ENCODE measurements around the gene KRT84.

The KRT84 gene

DNA sequence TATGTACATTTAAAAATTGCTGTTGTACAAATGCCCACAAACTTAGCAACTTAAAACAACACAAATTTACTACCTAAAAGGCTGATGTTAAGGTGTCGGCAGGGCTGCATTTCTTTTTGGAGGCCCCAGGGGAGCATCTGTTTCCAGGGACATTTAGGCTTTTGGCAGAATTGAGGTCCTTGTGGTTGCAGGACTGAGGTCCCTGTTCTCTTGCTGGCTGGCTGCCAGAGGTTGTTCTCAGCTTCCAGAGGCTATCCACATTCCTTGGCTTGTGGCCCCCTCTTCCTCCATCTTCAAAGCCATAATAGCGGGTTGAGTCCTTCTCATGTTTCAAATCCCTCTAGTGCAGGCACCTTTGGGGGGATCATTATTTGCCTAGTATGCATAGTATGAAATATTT is 41.9 kb downstream of the KRT84 start:
- no peak for DNase-seq (ENCODE audit: low read depth)

DNA sequence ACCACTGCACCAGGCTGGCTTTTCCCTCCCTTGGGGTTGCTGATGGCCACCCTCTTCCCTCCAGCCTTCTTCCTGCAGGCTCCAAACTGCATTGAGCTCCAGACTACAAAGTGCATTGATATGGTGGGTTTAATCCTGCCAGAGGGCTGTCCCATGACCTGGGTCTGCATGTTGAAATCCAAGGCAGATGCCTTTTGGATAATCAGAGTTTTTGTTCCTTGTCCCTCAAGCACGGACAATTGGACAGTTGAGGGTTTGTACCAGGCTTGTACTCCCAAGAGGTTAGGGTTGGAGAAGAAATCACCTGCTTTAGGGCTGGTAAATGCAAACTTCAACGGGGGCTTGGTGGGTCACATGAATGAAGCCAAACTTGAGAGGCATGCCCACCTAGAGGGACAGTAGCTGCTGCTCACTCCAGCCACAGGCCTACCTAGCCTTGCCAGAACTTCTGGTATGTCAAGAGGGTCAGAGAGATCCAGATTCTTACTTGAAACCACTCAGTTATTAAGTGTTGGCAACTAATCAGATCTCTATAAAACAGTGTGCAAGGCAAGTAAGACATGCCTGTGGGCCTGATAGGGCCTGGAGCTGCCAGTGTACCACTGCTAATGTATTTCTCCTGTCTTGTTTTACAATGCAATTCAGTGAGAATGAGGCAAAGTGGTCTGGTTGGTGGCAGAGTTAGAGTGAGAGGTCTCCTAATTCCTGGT is 42.5 kb downstream of the KRT84 start:
- DNase-seq (ENCODE audit: low read depth) = no peak

DNA sequence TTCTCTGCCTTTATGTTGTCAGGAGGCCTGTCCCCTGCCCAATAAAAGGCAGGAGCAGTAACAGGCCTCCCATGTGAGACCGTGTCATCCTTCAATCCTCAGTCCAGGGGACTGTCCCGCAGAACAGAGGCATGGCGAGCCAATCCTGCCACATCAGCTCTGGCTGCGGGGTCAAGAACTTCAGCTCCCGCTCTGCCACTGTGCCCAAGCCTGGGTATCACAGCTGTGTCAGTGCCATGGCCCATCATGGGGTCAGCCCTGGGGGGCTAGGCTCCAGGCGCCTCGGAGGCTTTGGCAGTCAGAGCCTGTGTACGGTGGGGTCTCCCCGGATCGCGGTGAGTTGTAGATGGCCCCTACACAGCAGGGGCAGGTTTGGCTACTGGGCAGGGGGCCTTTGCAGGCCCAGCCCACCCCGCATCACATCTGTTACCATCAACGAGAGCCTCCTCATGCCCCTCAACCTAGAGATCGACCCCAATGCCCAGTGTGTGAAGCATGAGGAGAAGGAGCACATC is 44.3 kb downstream of the KRT84 start:
- DNase-seq (ENCODE audit: low read depth) = no peak

DNA sequence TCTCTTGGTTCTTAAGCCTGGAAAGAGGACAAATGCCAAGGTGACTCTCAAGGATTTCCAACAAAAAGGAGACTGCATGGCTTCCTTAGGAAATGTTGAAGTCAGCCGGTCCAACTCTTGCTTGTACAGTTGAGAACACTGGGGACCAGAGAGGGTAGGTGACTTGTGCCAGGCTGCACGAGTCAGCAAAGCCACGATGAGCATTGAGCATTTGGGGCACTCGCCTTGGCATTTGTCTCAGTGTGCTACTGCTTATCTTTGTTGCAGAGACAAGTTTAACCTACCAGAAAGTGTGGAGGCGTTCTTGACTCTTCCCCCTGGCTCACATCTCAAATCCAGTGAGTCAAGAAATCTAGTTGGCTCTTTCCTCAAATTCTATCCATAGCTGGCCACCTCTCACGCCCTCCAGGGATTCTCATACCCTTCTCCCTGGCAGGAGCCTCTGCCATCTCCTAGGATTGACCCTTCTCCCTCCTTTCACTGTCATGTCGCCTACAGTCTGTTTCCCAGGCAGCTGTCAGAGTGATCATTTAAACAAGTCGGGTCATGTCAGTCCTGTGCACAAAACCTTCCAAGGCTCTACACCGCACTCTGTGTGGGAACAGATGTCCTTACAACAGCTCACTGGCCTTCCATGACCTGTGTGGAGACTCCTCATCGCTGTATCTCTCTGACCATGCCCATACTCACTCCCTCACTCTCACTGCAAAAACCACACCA is 47.1 kb downstream of the KRT84 start:
- DNase-seq (ENCODE audit: low read depth) = no peak

DNA sequence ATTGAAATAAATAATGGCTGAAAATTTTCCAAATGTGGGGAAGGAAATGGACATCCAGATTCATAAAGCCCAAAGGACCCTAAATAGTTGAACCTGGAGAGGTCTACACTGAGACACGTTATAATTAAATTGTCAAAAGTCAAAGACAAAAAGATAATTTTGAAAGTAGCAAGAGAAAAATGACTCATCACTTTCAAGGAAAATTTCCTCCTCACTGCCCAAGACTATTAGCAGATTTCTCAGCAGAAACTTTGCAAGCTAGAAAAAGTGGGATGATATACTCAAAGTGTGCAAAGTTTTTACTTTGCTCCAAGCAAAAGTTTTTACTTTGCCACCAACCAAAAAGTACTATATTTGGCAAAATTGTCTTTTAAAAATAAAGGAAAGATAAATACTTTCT is 48.4 kb downstream of the KRT84 start:
- DNase-seq (ENCODE audit: low read depth) = no peak

DNA sequence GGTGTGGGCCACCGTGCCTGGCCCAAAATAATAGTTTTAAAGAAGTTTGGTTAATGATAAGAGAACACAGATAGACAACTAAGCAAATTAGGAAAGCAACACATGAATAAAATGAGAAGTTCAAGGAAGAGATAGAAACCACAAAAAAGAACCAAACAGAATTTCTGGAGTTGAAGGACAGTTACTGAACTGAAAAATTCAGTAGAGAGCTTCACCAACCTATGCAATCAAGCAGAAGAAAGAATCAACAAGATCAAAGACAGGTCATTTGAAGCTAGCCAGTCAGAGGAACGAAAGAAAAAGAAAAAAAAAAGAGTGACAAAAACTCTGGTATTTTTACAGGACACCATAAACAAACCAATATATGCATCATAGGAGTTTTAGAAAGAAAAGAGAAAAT is 48.8 kb downstream of the KRT84 start:
- no peak for DNase-seq (ENCODE audit: low read depth)

DNA sequence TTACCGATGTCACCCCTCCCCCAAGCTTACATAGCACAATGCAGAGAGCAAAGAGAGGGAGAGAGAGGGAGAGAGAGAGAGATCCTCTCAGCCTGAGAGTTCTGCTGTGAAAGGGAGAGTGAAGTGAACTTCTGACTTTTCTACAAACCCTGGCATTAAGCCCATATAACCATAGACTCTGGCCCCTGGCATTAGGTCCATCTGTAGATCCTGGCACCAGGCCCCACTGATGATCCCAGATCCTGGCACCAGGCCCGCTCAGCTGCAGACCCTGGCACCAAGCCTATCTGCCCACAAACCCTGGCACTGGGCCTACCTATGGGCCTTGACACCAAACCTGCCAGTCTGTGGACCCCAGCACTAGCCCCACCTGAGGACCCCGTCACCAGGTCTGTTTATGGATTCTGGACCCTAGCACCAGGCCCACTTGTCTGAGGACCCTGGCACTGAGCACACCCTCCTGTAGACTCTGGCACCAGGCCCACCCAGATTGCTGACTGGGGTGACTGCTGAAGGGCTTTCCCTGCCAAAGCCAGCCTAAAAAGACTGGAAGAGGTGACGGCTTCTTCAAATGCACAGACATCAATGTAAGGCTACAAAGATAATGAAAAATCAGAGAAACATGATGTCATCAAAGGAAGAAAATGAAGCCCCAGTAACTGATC is 49.7 kb downstream of the KRT84 start:
- no peak for DNase-seq (ENCODE audit: low read depth)

DNA sequence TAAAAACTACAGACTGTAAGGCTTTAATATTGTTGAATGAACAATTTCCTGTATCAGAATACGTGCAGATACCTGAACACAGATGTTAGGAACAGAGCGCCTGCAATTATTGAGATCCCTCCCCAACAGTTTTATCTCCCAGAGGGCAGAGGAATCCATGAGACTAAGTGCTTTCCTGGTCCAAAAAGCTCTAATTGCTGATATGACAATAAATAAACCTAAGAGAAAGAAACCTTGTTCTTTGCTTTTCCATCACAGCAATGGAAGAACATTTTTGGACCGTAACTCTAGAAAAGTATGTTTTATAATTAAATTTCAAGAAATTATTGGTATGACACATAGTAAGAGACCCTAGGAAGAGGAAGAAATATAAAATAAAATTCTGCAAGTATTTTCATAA is 51.3 kb downstream of the KRT84 start:
- DNase-seq (ENCODE audit: low read depth) = no peak

DNA sequence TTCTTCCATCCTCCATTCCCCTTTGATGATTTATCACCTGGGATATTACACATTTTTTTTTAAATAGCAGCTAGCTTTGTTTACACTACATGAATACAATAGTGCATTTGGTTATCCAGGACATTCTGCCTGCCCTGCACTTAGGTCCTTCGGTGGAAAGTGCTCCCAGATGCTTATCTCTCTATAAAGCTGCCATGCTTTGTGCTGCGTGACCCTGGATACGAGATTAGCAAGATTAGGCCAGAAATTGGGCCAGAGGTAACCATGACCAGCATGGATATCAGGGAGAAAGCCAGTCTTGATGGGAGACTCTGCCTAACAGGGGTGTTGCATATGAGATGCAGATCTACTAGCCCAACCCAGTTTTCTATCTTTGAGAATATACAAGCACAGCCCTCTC is 52.1 kb downstream of the KRT84 start:
- no peak for DNase-seq (ENCODE audit: low read depth)

DNA sequence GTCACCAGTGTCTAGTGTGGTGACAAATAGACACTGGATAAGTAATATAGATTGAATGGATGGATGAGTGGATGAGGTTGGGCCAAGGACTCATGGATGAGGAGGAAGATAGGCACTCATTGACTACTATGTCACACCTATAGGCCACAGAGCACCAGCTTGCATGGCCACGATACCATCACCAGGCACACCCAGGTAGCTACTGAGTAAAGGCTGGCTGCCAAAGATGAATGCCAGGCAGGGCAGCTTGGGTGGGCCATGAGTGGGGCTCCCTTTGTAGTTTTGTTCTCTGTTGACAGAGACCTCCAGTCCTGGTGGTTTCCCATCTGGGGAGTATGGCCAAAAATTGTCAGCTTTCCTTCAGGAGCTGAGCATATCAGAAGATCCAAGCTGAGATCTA is 53.1 kb downstream of the KRT84 start:
- DNase-seq (ENCODE audit: low read depth) = no peak

DNA sequence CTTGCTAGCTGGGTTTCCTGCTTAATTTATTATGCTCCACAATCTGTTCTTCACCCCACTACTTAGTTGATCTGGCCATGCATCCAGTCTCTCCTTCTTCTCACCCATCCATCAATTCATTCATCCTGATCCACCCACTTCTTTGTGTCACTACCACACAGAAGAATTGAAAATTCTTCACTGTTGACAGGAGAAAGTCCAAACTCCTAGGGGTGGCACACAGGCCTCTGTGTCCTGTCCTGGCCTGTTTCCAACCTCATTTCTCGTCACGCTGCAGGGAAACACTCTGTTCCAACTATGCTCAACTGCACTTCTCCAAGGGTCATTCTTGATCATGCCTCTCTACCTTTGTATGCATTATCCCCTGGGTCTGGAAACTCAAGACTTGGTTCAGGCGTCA is 53.6 kb downstream of the KRT84 start:
- no peak for DNase-seq (ENCODE audit: low read depth)

DNA sequence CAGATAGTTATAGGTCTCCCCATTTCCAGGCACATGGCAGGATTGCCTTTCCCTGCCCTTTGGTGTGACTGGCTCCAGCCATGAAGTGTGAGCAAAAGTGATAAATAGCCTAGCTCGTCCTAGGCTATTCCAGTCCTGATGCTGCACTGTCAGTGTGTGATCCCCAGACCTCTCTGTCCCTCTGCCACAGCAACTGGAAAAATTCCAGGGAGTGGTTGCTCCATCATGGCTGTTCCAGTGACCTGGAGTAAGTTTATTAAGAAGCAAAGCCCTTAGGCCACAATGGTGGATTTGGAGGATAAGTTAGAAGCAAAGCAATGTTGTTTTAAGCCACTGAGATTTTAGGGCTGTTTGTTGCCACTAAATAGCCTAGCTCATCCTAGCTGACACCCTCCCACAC is 54.4 kb downstream of the KRT84 start:
- DNase-seq (ENCODE audit: low read depth) = no peak

DNA sequence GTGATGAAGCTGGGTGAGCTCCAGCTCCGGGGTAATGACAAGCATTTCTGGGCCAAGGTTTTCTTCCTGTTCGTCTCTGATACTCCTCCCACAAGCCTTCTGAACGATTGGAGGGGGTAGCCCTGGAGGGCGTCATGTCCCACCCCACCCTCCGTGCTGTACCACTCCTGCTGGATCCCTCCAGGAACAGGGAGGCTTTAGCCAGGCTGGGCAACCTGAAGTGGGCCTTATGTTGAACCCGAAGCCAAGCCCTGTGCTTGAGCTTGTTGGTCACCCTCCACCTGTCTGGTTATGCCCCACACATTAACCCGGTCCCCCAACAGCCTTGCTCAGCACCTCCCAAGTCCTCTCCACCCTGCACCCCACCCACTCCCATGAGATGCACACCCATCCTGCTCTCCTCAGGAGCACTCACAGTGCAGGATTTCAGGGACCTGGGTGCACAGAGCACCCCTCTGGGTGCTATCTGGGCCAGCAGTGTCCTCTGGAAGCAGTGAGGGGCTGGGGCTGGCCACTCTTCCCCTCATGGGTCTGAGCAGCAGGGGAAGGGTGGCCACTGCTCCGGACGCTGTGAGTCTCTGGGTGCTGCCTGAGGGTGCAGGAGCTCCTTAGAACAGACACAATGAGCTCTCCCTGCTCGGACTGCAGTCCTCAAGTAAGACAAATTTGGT is 57.5 kb downstream of the KRT84 start:
- no peak for DNase-seq (ENCODE audit: low read depth)

Measured in non-pigmented ciliary epithelial cell (primary cell).